Measurements from ENCODE around the gene FAM124A.
A peak's percentile ranks its signal among the peaks of the same experiment; 100 is the strongest.

FAM124A gene

GRCh38 chr13:51246025-51246417 lies 23.8 kb downstream of the FAM124A start:
- H3K4me3 ChIP-seq (ENCODE audit: low read depth, low read length) = no peak overlapping the region
- TF ChIP-seq, protein P1, sequence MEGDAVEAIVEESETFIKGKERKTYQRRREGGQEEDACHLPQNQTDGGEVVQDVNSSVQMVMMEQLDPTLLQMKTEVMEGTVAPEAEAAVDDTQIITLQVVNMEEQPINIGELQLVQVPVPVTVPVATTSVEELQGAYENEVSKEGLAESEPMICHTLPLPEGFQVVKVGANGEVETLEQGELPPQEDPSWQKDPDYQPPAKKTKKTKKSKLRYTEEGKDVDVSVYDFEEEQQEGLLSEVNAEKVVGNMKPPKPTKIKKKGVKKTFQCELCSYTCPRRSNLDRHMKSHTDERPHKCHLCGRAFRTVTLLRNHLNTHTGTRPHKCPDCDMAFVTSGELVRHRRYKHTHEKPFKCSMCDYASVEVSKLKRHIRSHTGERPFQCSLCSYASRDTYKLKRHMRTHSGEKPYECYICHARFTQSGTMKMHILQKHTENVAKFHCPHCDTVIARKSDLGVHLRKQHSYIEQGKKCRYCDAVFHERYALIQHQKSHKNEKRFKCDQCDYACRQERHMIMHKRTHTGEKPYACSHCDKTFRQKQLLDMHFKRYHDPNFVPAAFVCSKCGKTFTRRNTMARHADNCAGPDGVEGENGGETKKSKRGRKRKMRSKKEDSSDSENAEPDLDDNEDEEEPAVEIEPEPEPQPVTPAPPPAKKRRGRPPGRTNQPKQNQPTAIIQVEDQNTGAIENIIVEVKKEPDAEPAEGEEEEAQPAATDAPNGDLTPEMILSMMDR (IDR thresholded peaks at IDR 0.05; ENCODE audit: borderline replicate concordance, insufficient read depth, low read depth, low read length) = no peak

DNA sequence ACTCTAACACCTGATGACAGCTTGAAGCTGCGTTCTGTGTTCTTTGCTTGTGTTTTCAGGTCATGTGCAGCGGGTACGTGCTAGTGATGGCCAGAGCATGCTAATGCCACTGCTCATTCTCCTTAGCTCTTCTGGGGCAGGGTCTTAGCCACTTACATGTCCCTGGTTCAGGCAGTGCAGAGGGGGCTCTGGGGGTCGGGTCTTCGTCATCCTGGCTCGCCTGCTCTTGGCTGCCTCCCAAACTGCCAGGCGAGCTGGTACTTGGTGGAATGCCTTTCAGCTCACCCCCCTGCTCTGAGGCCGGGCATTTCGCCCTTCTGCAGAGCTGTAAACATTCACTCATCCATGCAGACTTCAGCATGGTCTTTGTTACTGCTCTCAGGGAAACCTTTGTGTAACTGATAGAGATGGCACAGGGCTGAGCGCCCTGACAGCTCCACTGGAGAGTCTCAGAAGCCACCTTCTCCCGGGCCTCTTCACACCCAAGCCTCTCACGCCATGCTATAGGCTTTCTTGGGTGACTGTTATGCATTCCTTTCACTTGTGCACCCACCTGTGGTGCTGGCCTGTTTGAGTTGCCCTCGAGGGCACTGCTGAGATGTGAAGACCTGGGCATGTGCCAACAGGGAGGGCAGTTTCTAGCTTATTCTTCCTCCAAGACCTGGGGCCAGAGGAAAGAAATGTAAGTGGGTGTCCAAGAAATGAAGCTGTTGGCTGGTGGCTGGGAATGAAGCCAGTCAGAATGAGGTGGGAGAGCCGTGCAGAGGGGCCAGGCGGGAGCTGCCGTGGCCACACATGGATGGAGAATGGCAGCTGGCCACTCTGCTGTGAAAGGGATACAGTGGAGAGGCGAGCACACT lies 24.4 kb downstream of the FAM124A start:
- H3K4me3 ChIP-seq (ENCODE audit: low read depth, low read length) = no peak overlapping the region
- TF ChIP-seq, protein P1 (IDR thresholded peaks at IDR 0.05; ENCODE audit: borderline replicate concordance, insufficient read depth, low read depth, low read length) = no peak

- no peak overlapping the region for H3K4me3 ChIP-seq (ENCODE audit: low read depth, low read length)
- TF ChIP-seq, protein P1 (IDR thresholded peaks at IDR 0.05; ENCODE audit: borderline replicate concordance, insufficient read depth, low read depth, low read length) = no peak
These were observed 27.1 kb downstream of the FAM124A start for GRCh38 chr13:51249255-51249654.

DNA sequence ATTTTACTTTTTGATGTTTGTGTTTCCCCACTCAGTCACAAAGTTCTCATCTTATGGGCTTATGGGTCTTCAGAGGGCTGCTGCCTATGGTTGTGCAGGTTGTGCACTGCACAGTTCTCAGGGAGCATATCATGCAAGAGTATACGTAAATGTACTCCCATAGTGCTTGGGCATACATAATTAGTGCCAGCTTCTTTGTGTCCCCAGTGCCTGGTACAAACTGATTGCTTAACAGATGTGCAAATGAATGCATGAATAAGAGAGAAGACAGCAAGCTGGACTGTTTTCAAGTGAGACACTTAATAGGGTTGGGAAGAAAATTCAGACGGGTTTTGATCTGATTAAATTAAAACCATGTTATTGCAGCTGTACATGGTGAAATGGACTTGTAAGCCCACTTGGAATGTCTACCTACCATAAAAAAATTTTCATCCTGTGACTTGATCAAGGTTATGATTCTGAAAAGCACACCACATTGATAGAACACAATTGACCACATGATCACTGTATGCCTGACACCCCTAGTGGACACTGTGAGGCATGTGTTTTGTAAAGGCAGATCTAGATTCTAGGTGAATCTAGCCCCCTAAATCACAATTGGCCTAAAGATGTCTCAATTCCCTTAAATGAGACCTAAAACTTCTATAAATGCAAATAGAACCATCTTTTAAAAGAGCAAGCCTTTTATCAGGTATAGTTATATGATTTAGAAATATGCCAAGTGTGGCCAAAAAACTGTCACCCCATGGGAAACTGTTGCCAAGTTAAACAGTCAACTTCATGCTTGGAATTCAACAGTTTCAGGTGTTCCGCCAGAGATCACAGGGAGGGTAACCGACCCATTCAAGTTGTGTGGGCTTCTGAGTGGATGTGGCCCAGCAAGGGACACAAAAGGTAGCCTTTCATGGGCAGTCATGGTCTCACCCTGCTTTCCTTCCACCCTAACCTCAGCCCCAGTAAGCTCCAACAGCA lies 27.9 kb downstream of the FAM124A start:
- TF ChIP-seq, protein P1 (IDR thresholded peaks at IDR 0.05; ENCODE audit: borderline replicate concordance, insufficient read depth, low read depth, low read length) = peak; percentile 65; the same call in 1 of the 2 replicates
- no peak overlapping the region for H3K4me3 ChIP-seq (ENCODE audit: low read depth, low read length)

GRCh38 chr13:51251480-51251879 lies 29.3 kb downstream of the FAM124A start:
- no peak overlapping the region for H3K4me3 ChIP-seq (ENCODE audit: low read depth, low read length)
- TF ChIP-seq, protein P1 (IDR thresholded peaks at IDR 0.05; ENCODE audit: borderline replicate concordance, insufficient read depth, low read depth, low read length) = no peak

- H3K4me3 ChIP-seq (ENCODE audit: low read depth, low read length) = no peak overlapping the region
- TF ChIP-seq, protein P1 (IDR thresholded peaks at IDR 0.05; ENCODE audit: borderline replicate concordance, insufficient read depth, low read depth, low read length) = no peak
These were observed 30.8 kb downstream of the FAM124A start for GRCh38 chr13:51252954-51253532.

Data from GM12875 (cell line).